Nephron (organoid): ENCODE results near the gene LOC101059915.
"Not testable (repeated sequence)": the region's sequence is repeated elsewhere in the genome, so short reads cannot be mapped to it uniquely, and the experiment has no call there.

Experiments used
- H3K27ac Mint-ChIP-seq, 3 experiments: 2 replicates each; pipeline ENCODE4 v1.8.0; 2020; ENCODE audit warnings: mixed read lengths in 3 of 3, mild to moderate bottlenecking in 2 of 3, moderate library complexity in 1 of 3
- H3K27me3 Mint-ChIP-seq: 2 replicates; pipeline ENCODE4 v1.8.0; 2021; ENCODE audit warnings: low read depth, mild to moderate bottlenecking, moderate library complexity, mixed read lengths
- H3K36me3 Mint-ChIP-seq: 2 replicates; pipeline ENCODE4 v1.8.0; 2020; ENCODE audit warnings: low read depth, mixed read lengths
- H3K4me1 Mint-ChIP-seq: 2 replicates; pipeline ENCODE4 v1.8.0; 2020; ENCODE audit warnings: mixed read lengths
- H3K4me3 Mint-ChIP-seq, 3 experiments: 2 replicates each; pipeline ENCODE4 v1.8.0; 2020; ENCODE audit warnings: mild to moderate bottlenecking in 3 of 3, mixed read lengths in 3 of 3, moderate library complexity in 2 of 3
- H3K9me3 Mint-ChIP-seq: 2 replicates; pipeline ENCODE4 v1.8.0; 2020; ENCODE audit warnings: mixed read lengths
- CTCF ChIP-seq, 3 experiments: fragments of 200-600 bp; sonication (generic); IDR thresholded peaks; one replicate each; pipeline ENCODE4 v1.5.0; 2021; ENCODE audit warnings: antibody characterized with exemption in 3 of 3; ENCODE audit not compliant: unreplicated experiment in 3 of 3

Gene LOC101059915

GRCh38 chrX:71660562-71661416 is 6.6 kb upstream of the LOC101059915 start:
- Mint-ChIP-seq H3K4me3 (no peak overlapping the region), H3K9me3 (peaks cover 12% of the 10 kb centered on the region), H3K27ac (no peak overlapping the region), H3K27me3 (peaks cover 3% of the 10 kb centered on the region), H3K4me1 (no peaks in the 10 kb centered on the region), H3K36me3 (no peaks in the 10 kb centered on the region)
- TF ChIP-seq CTCF (IDR thresholded peaks at IDR 0.05; ENCODE audit: unreplicated experiment in 3 of 3): no peak

- peaks cover 2% of the 10 kb centered on the region for H3K9me3 Mint-ChIP-seq
These were observed 5.4 kb upstream of the LOC101059915 start for GRCh38 chrX:71661919-71662318.

GRCh38 chrX:71662654-71663053 is 4.7 kb upstream of the LOC101059915 start:
- H3K9me3 Mint-ChIP-seq, H3K4me3 Mint-ChIP-seq, H3K27ac Mint-ChIP-seq, H3K27me3 Mint-ChIP-seq, H3K36me3 Mint-ChIP-seq, H3K4me1 Mint-ChIP-seq: not testable (repeated sequence)

More at GRCh38 chrX:71661919-71662318, 5.4 kb upstream of the LOC101059915 start:
- no peaks in the 10 kb centered on the region for H3K36me3 Mint-ChIP-seq
- H3K4me3 Mint-ChIP-seq: no peak overlapping the region
- peaks cover 3% of the 10 kb centered on the region for H3K27me3 Mint-ChIP-seq
- no peak for TF ChIP-seq CTCF (IDR thresholded peaks at IDR 0.05; ENCODE audit: unreplicated experiment in 3 of 3)
- no peaks in the 10 kb centered on the region for H3K4me1 Mint-ChIP-seq
- no peak overlapping the region for H3K27ac Mint-ChIP-seq

GRCh38 chrX:71663238-71663637 is 4.1 kb upstream of the LOC101059915 start:
- not testable (repeated sequence) for H3K4me3 Mint-ChIP-seq, H3K27ac Mint-ChIP-seq, H3K9me3 Mint-ChIP-seq, H3K27me3 Mint-ChIP-seq, H3K36me3 Mint-ChIP-seq, H3K4me1 Mint-ChIP-seq

GRCh38 chrX:71664202-71664601 is 3.1 kb upstream of the LOC101059915 start:
- H3K4me1 Mint-ChIP-seq, H3K36me3 Mint-ChIP-seq, H3K27ac Mint-ChIP-seq, H3K4me3 Mint-ChIP-seq, H3K27me3 Mint-ChIP-seq, H3K9me3 Mint-ChIP-seq: not testable (repeated sequence)
- TF ChIP-seq CTCF (IDR thresholded peaks at IDR 0.05; ENCODE audit: unreplicated experiment in 3 of 3): peak in 2 of 3 experiments; percentile 15 to 26

GRCh38 chrX:71664889-71665491 is 2.4 kb upstream of the LOC101059915 start:
- Mint-ChIP-seq H3K36me3 (no peaks in the 10 kb centered on the region), H3K4me1 (no peaks in the 10 kb centered on the region), H3K27me3 (no peaks in the 10 kb centered on the region), H3K4me3 (no peak overlapping the region), H3K27ac (no peak overlapping the region), H3K9me3 (no peaks in the 10 kb centered on the region)
- TF ChIP-seq CTCF (IDR thresholded peaks at IDR 0.05; ENCODE audit: unreplicated experiment in 3 of 3): no peak

GRCh38 chrX:71665747-71666146 is 1.6 kb upstream of the LOC101059915 start:
- H3K27me3 Mint-ChIP-seq: peaks cover 5% of the 10 kb centered on the region
- H3K36me3 Mint-ChIP-seq: no peaks in the 10 kb centered on the region
- TF ChIP-seq CTCF (IDR thresholded peaks at IDR 0.05; ENCODE audit: unreplicated experiment in 3 of 3): no peak
- H3K27ac Mint-ChIP-seq: no peak overlapping the region
- no peaks in the 10 kb centered on the region for H3K9me3 Mint-ChIP-seq
- H3K4me1 Mint-ChIP-seq: no peaks in the 10 kb centered on the region
- H3K4me3 Mint-ChIP-seq: no peak overlapping the region
